WTC11 (cell line): ENCODE data around the gene SLC41A1. TPM values are rescaled to one million over a fixed set of nuclear protein-coding genes. Genes with fewer than 3 reads are reported as not detected.

ENCODE experiments used
- ATAC-seq: fragments of 200-7000 bp; cut with Tn5 transposase; 2 replicates; pipeline ENCODE4 v1.10.0; 2021; ENCODE audit warnings: mild to moderate bottlenecking, moderate library complexity
- CTCF ChIA-PET: fragments of 300-600 bp; sonication (Branson Sonifier 250); formaldehyde crosslinking; loops from one replicate; lab custom pipeline; 2021; ENCODE audit warnings: antibody characterized with exemption; lab: Charles Lee
- POLR2A ChIA-PET: fragments of 350-600 bp; sonication (Branson Sonifier 250); formaldehyde crosslinking; loops from one replicate; lab custom pipeline; 2021; ENCODE audit warnings: antibody characterized with exemption; lab: Charles Lee
- DNase-seq: peaks from one replicate; pipeline ENCODE4 v3.0.0; 2021; ENCODE audit warnings: low spot score
- H3K27ac Mint-ChIP-seq: 2 replicates; pipeline ENCODE4 v1.8.0; 2021; ENCODE audit warnings: mixed read lengths
- H3K27me3 Mint-ChIP-seq: 2 replicates; pipeline ENCODE4 v1.8.0; 2021; ENCODE audit warnings: low read depth, mild to moderate bottlenecking, moderate library complexity, mixed read lengths
- H3K36me3 Mint-ChIP-seq: 2 replicates; pipeline ENCODE4 v1.8.0; 2021; ENCODE audit warnings: mixed read lengths
- H3K4me1 Mint-ChIP-seq: 2 replicates; pipeline ENCODE4 v1.8.0; 2022; ENCODE audit warnings: mixed read lengths
- H3K4me3 Mint-ChIP-seq: 2 replicates; pipeline ENCODE4 v1.8.0; 2021; ENCODE audit warnings: mild to moderate bottlenecking, moderate library complexity, mixed read lengths
- H3K9me3 Mint-ChIP-seq: 2 replicates; pipeline ENCODE4 v1.8.0; 2021; ENCODE audit warnings: mixed read lengths
- AR ChIP-seq: fragments of 250-450 bp; sonication (Bioruptor Pico); IDR thresholded peaks from 2 replicates; pipeline ENCODE4 v1.9.0; 2021; ENCODE audit warnings: mild to moderate bottlenecking
- ATF2 ChIP-seq: sonication (generic); formaldehyde crosslinking; IDR thresholded peaks from 2 replicates; pipeline ENCODE4 v1.8.1; 2022; ENCODE audit warnings: low read depth, missing genetic modification reagents, borderline replicate concordance
- ERG ChIP-seq: fragments of 250-450 bp; sonication (Bioruptor Pico); IDR thresholded peaks from 2 replicates; pipeline ENCODE4 v1.8.0; 2021; ENCODE audit warnings: mild to moderate bottlenecking
- ESRRA ChIP-seq: sonication (generic); formaldehyde crosslinking; IDR thresholded peaks from 2 replicates; pipeline ENCODE4 v1.8.1; 2022; ENCODE audit warnings: mild to moderate bottlenecking, missing genetic modification reagents, borderline replicate concordance
- ETV6 ChIP-seq: sonication (generic); formaldehyde crosslinking; IDR thresholded peaks from 2 replicates; pipeline ENCODE4 v1.8.1; 2022; ENCODE audit warnings: mild to moderate bottlenecking, missing genetic modification reagents
- HMGA2 ChIP-seq: fragments of 250-450 bp; sonication (Bioruptor Pico); IDR thresholded peaks from 2 replicates; pipeline ENCODE4 v1.4.0; 2021; ENCODE audit warnings: mild to moderate bottlenecking, moderate library complexity
- IRF2 ChIP-seq: sonication (generic); formaldehyde crosslinking; IDR thresholded peaks from 2 replicates; pipeline ENCODE4 v1.8.0; 2022; ENCODE audit warnings: low read depth, missing genetic modification reagents, borderline replicate concordance
- JUN ChIP-seq: sonication (generic); formaldehyde crosslinking; IDR thresholded peaks from 2 replicates; pipeline ENCODE4 v1.8.0; 2023; ENCODE audit warnings: mild to moderate bottlenecking, missing genetic modification reagents
- NFE2L1 ChIP-seq: sonication (generic); formaldehyde crosslinking; IDR thresholded peaks from 2 replicates; pipeline ENCODE4 v1.8.1; 2023; ENCODE audit warnings: missing genetic modification reagents
- NFYB ChIP-seq: sonication (generic); formaldehyde crosslinking; conservative IDR thresholded peaks from 2 replicates; pipeline ENCODE4 v1.8.0; 2022; ENCODE audit warnings: low read depth, missing genetic modification reagents
- NR1H2 ChIP-seq: sonication (generic); formaldehyde crosslinking; IDR thresholded peaks from 2 replicates; pipeline ENCODE4 v1.9.0; 2021; ENCODE audit warnings: mild to moderate bottlenecking, moderate library complexity, missing genetic modification reagents
- NR2C2 ChIP-seq: sonication (generic); formaldehyde crosslinking; IDR thresholded peaks from 2 replicates; pipeline ENCODE4 v1.8.0; 2022; ENCODE audit warnings: mild to moderate bottlenecking, missing genetic modification reagents
- ZMAT4 ChIP-seq: fragments of 250-450 bp; sonication (Bioruptor Pico); IDR thresholded peaks from 2 replicates; pipeline ENCODE4 v1.9.0; 2021; ENCODE audit warnings: mild to moderate bottlenecking
- ZNF263 ChIP-seq: sonication (generic); formaldehyde crosslinking; IDR thresholded peaks from 2 replicates; pipeline ENCODE4 v1.8.1; 2022; ENCODE audit warnings: low read depth, mild to moderate bottlenecking, moderate library complexity, missing genetic modification reagents
- total RNA-seq: library from RNA; stranded (reverse); gene quantifications from 3 replicates; pipeline ENCODE4 v1.2.3, GENCODE V29; 2021

SLC41A1 gene
- total RNA-seq, 1 experiment from 2014 or later = 32.8 TPM

GRCh38 chr1:205843036-205843859 is 30.2 kb upstream of the SLC41A1 start (continued):
- TF ChIP-seq NR1H2 (CRISPR knock-in tag) (no peak), NFYB (CRISPR knock-in tag) (no peak), NR2C2 (CRISPR knock-in tag) (no peak)

- TF ChIP-seq ETV6 (CRISPR knock-in tag) = no peak
- TF ChIP-seq ZNF263 (CRISPR knock-in tag) = no peak
- TF ChIP-seq AR (CRISPR knock-in tag) = no peak
- no peak for TF ChIP-seq ERG
- no peak for TF ChIP-seq ATF2
- no peak for TF ChIP-seq IRF2 (CRISPR knock-in tag)
- no peak for TF ChIP-seq ZMAT4 (CRISPR knock-in tag)
- no peak for TF ChIP-seq NFE2L1
- no peak for TF ChIP-seq JUN (CRISPR knock-in tag)
- no peak for DNase-seq
- ChIA-PET POLR2A (no interaction called here), CTCF (interaction anchor here (1.4 to 1.6 kb wide), 2 partner anchors 32 to 135 kb away, joined by 5 to 6 read pairs; no protein-coding TSS in a partner anchor)
- Mint-ChIP-seq H3K9me3 (no peaks in the 10 kb centered on the region), H3K4me1 (peaks cover 7% of the 10 kb centered on the region), H3K27ac (no peak overlapping the region), H3K36me3 (no peaks in the 10 kb centered on the region), H3K4me3 (no peak overlapping the region), H3K27me3 (peaks cover 13% of the 10 kb centered on the region)
- ATAC-seq = no peak
These were observed 29.2 kb upstream of the SLC41A1 start for GRCh38 chr1:205842229-205842628.

GRCh38 chr1:205840146-205840923 is 27.3 kb upstream of the SLC41A1 start:
- Mint-ChIP-seq H3K36me3 (no peaks in the 10 kb centered on the region), H3K27ac (no peak overlapping the region), H3K4me3 (no peak overlapping the region), H3K9me3 (no peaks in the 10 kb centered on the region), H3K4me1 (peaks cover 7% of the 10 kb centered on the region), H3K27me3 (peaks cover 13% of the 10 kb centered on the region)
- DNase-seq = no peak
- TF ChIP-seq JUN (CRISPR knock-in tag) = no peak
- TF ChIP-seq NFE2L1 = no peak
- TF ChIP-seq ETV6 (CRISPR knock-in tag) = no peak
- no peak for TF ChIP-seq ESRRA (CRISPR knock-in tag)
- TF ChIP-seq HMGA2 (CRISPR knock-in tag) = no peak
- ATAC-seq = no peak
- POLR2A ChIA-PET = no interaction called here
- CTCF ChIA-PET = interaction anchor here (2.3 kb wide), 1 partner anchor 30 kb away, joined by 7 read pairs; no protein-coding TSS in a partner anchor
